DOHH2 (cell line): ENCODE data around the gene CTTNBP2NL.

Source experiments
- EZH2phosphoT487 ChIP-seq: fragments of 200-600 bp; sonication (generic); IDR thresholded peaks from 2 replicates; pipeline ENCODE4 v1.6.1; 2017; ENCODE audit warnings: borderline replicate concordance, mild to moderate bottlenecking, antibody characterized with exemption, low read length, moderate library complexity, mixed read lengths
- TF ChIP-seq, protein P1 (sequence below): fragments of 200-600 bp; sonication (generic); IDR thresholded peaks from one replicate; pipeline ENCODE4 v1.5.1; 2014; ENCODE audit warnings: antibody characterized with exemption, mild to moderate bottlenecking, low read depth, low read length; ENCODE audit not compliant: poor library complexity, severe bottlenecking

DNA sequence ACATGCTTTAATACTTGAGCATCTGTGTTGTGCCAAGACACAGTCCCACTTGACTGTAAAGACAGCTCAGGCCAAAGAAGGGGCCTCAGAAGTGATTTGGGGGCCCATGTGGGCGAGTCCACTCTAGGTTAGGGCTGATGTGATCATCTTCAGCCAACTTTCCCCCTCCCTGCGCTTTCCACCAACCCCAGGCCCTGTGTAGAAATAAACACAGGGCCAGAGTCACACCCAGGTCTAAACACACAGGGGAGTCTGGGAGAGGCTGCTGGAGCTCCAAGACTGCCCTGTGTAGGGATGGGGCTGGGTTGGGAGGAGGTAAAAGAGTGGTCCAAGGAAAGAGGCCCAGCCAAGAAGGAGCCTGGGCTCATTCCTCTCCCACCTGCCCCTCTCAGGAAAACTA is 110.3 kb downstream of the CTTNBP2NL start:
- TF ChIP-seq, protein P1, sequence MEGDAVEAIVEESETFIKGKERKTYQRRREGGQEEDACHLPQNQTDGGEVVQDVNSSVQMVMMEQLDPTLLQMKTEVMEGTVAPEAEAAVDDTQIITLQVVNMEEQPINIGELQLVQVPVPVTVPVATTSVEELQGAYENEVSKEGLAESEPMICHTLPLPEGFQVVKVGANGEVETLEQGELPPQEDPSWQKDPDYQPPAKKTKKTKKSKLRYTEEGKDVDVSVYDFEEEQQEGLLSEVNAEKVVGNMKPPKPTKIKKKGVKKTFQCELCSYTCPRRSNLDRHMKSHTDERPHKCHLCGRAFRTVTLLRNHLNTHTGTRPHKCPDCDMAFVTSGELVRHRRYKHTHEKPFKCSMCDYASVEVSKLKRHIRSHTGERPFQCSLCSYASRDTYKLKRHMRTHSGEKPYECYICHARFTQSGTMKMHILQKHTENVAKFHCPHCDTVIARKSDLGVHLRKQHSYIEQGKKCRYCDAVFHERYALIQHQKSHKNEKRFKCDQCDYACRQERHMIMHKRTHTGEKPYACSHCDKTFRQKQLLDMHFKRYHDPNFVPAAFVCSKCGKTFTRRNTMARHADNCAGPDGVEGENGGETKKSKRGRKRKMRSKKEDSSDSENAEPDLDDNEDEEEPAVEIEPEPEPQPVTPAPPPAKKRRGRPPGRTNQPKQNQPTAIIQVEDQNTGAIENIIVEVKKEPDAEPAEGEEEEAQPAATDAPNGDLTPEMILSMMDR: no peak
- TF ChIP-seq EZH2phosphoT487: no peak
